ENCODE data around the gene STIM2. TPM values are rescaled to one million over a fixed set of nuclear protein-coding genes. Genes with fewer than 3 reads are reported as not detected.

Gene STIM2
- total RNA-seq, 2 donors from 2014 or later, result 23.2 to 24.5 TPM

GRCh38 chr4:26958925-26959653 is 98.4 kb downstream of the STIM2 start:
- Mint-ChIP-seq H3K9me3 (no peaks in the 10 kb centered on the region), H3K27ac (no peak overlapping the region), H3K4me3 (no peak overlapping the region), H3K4me1 (peaks cover 14% of the 10 kb centered on the region), H3K36me3 (ENCODE audit: low read depth) (peaks cover 3% of the 10 kb centered on the region), H3K27me3 (ENCODE audit: insufficient read depth) (peaks cover 25% of the 10 kb centered on the region)
- Histone ChIP-seq H3K27ac (ENCODE audit: low read depth, low read length) (no peak overlapping the region), H3K36me3 (ENCODE audit: control insufficient read depth, insufficient read depth, low read length) (no peaks in the 10 kb centered on the region), H3K27me3 (ENCODE audit: control insufficient read depth, insufficient read depth, low read length, poor library complexity, severe bottlenecking) (peaks cover 84% of the 10 kb centered on the region), H3K4me3 (ENCODE audit: low read length) (no peak overlapping the region), H3K9me3 (ENCODE audit: control insufficient read depth, low read length) (no peaks in the 10 kb centered on the region), H3K9ac (ENCODE audit: extremely low read depth, low read length, poor library complexity, severe bottlenecking) (no peak overlapping the region), H3K4me1 (ENCODE audit: control insufficient read depth, insufficient read depth, low read length) (peaks cover 2% of the 10 kb centered on the region)
- 79 to 93% methylated on average over 3 to 4 of the region's 4 CpGs for WGBS, 2 experiments (ENCODE audit: insufficient coverage in 1 of 2, insufficient read length in 1 of 2)
- DNase-seq, result no peak
- no peak for TF ChIP-seq CTCF (conservative IDR thresholded peaks at IDR 0.05)

GRCh38 chr4:26959654-26960047 is 99.0 kb downstream of the STIM2 start:
- Histone ChIP-seq H3K4me3 (ENCODE audit: low read length) (no peak overlapping the region), H3K27ac (ENCODE audit: low read depth, low read length) (no peak overlapping the region), H3K4me1 (ENCODE audit: control insufficient read depth, insufficient read depth, low read length) (peaks cover 2% of the 10 kb centered on the region), H3K9me3 (ENCODE audit: control insufficient read depth, low read length) (no peaks in the 10 kb centered on the region), H3K9ac (ENCODE audit: extremely low read depth, low read length, poor library complexity, severe bottlenecking) (no peak overlapping the region), H3K27me3 (ENCODE audit: control insufficient read depth, insufficient read depth, low read length, poor library complexity, severe bottlenecking) (peaks cover 85% of the 10 kb centered on the region), H3K36me3 (ENCODE audit: control insufficient read depth, insufficient read depth, low read length) (no peaks in the 10 kb centered on the region)
- Mint-ChIP-seq H3K27me3 (ENCODE audit: insufficient read depth) (peaks cover 25% of the 10 kb centered on the region), H3K36me3 (ENCODE audit: low read depth) (peaks cover 3% of the 10 kb centered on the region), H3K4me3 (no peak overlapping the region), H3K4me1 (peaks cover 19% of the 10 kb centered on the region), H3K27ac (no peak overlapping the region), H3K9me3 (no peaks in the 10 kb centered on the region)
- TF ChIP-seq CTCF (conservative IDR thresholded peaks at IDR 0.05), result no peak
- 20 to 22% methylated on average over 1 of the region's 1 CpG for WGBS, 2 experiments (ENCODE audit: insufficient coverage in 1 of 2, insufficient read length in 1 of 2)
- DNase-seq, result no peak

GRCh38 chr4:26962720-26963119 is 102.1 kb downstream of the STIM2 start:
- no peak overlapping the region for H3K27ac ChIP-seq (ENCODE audit: low read depth, low read length)
- no peak for DNase-seq
- H3K27me3 ChIP-seq (ENCODE audit: control insufficient read depth, insufficient read depth, low read length, poor library complexity, severe bottlenecking), result peaks cover 73% of the 10 kb centered on the region
- H3K9me3 Mint-ChIP-seq, result no peaks in the 10 kb centered on the region
- no peak overlapping the region for H3K4me3 Mint-ChIP-seq
- H3K4me1 Mint-ChIP-seq, result peaks cover 22% of the 10 kb centered on the region
- H3K4me1 ChIP-seq (ENCODE audit: control insufficient read depth, insufficient read depth, low read length), result peaks cover 2% of the 10 kb centered on the region
- H3K36me3 Mint-ChIP-seq (ENCODE audit: low read depth), result peaks cover 3% of the 10 kb centered on the region
- no peaks in the 10 kb centered on the region for H3K36me3 ChIP-seq (ENCODE audit: control insufficient read depth, insufficient read depth, low read length)
- no peak overlapping the region for H3K4me3 ChIP-seq (ENCODE audit: low read length)
- H3K9me3 ChIP-seq (ENCODE audit: control insufficient read depth, low read length), result no peaks in the 10 kb centered on the region
- H3K9ac ChIP-seq (ENCODE audit: extremely low read depth, low read length, poor library complexity, severe bottlenecking), result no peak overlapping the region
- H3K27me3 Mint-ChIP-seq (ENCODE audit: insufficient read depth), result peaks cover 25% of the 10 kb centered on the region
- H3K27ac Mint-ChIP-seq, result no peak overlapping the region
- TF ChIP-seq CTCF (conservative IDR thresholded peaks at IDR 0.05), result no peak
